Measurements from ENCODE around the gene CEP78. TPM values are rescaled to one million over a fixed set of nuclear protein-coding genes. Genes with fewer than 3 reads are reported as not detected.

CEP78 gene
- total RNA-seq, 5 donors from 2014 or later (not counting 1 experiment from before 2014, with no cell fraction given) = 23.2 to 37.4 (median 29.5) TPM

- Histone ChIP-seq H3K9me3 (no peaks in the 10 kb centered on the region), H3K27ac (ENCODE audit: low read length) (no peak overlapping the region), H3K27me3 (replicated peaks in 1 of 2; ENCODE audit: control insufficient read depth in 2 of 2, extremely low read depth in 1 of 2, insufficient read depth in 2 of 2, low read length in 1 of 2) (peaks cover 0 to 1% of the 10 kb centered on the region in 2 experiments), H3K4me3 (ENCODE audit: control insufficient read depth in 1 of 2, extremely low read depth in 1 of 2, low read length in 1 of 2) (no peak overlapping the region), H3K4me1 (ENCODE audit: control insufficient read depth in 1 of 2, extremely low read depth in 1 of 2, insufficient read depth in 2 of 2, low read length in 2 of 2) (peaks cover 0 to under 1% of the 10 kb centered on the region in 2 experiments), H3K36me3 (ENCODE audit: control insufficient read depth in 2 of 2, extremely low read depth in 1 of 2, insufficient read depth in 1 of 2, low read length in 1 of 2) (peaks cover 7 to 8% of the 10 kb centered on the region in 2 donors)
- CTCF ChIA-PET = no interaction called here
- H3K36me3 Mint-ChIP-seq = peaks cover 43% of the 10 kb centered on the region
- H3K27ac Mint-ChIP-seq = no peak overlapping the region
- peaks cover 0 to 2% (median under 1%) of the 10 kb centered on the region in 3 donors for H3K4me1 Mint-ChIP-seq
- POLR2A ChIA-PET = no interaction called here
- H3K27me3 Mint-ChIP-seq = no peaks in the 10 kb centered on the region
- H3K4me3 Mint-ChIP-seq = no peak overlapping the region
- ATAC-seq (replicated peaks in 1 of 4) (no peak), DNase-seq (no peak)
- WGBS (ENCODE audit: insufficient coverage) = 100% methylated on average over 1 of the region's 3 CpGs
- no peaks in the 10 kb centered on the region for H3K9me3 Mint-ChIP-seq
These were observed 67.6 kb downstream of the CEP78 start for GRCh38 chr9:78303377-78304062.

DNA sequence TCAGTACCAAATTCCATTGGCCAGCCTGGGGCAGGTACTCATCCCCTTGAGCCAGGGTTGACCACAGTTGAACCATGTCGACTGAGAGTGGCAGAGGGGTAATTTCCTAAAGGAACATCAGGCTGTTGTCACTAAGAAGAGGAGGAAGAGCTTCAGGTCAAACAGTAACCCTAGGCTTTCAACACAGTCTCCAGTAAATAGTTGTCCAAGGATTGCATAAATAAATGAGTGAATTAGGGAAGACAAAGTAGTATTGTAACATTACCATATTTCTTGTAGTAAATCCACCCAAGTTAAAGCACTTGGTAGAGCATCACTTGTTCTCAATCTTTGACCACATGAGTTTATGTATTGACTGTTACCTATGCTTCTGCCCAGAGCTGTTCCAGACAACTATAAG lies 68.5 kb downstream of the CEP78 start:
- H3K4me3 Mint-ChIP-seq = no peak overlapping the region
- ChIA-PET POLR2A (no interaction called here), CTCF (no interaction called here)
- Histone ChIP-seq H3K27ac (ENCODE audit: low read length) (no peak overlapping the region), H3K4me3 (ENCODE audit: control insufficient read depth in 1 of 2, extremely low read depth in 1 of 2, low read length in 1 of 2) (no peak overlapping the region), H3K36me3 (ENCODE audit: control insufficient read depth in 2 of 2, extremely low read depth in 1 of 2, insufficient read depth in 1 of 2, low read length in 1 of 2) (peaks cover 8 to 9% of the 10 kb centered on the region in 2 donors), H3K9me3 (no peaks in the 10 kb centered on the region), H3K27me3 (replicated peaks in 1 of 2; ENCODE audit: control insufficient read depth in 2 of 2, extremely low read depth in 1 of 2, insufficient read depth in 2 of 2, low read length in 1 of 2) (no peaks in the 10 kb centered on the region), H3K4me1 (ENCODE audit: control insufficient read depth in 1 of 2, extremely low read depth in 1 of 2, insufficient read depth in 2 of 2, low read length in 2 of 2) (no peaks in the 10 kb centered on the region)
- H3K4me1 Mint-ChIP-seq = no peaks in the 10 kb centered on the region
- no peak overlapping the region for H3K27ac Mint-ChIP-seq
- peaks cover 46% of the 10 kb centered on the region for H3K36me3 Mint-ChIP-seq
- no peaks in the 10 kb centered on the region for H3K27me3 Mint-ChIP-seq
- no CpG with 5 or more reads among the region's 1 CpG for WGBS (ENCODE audit: insufficient coverage)
- ATAC-seq (replicated peaks in 1 of 4) (no peak), DNase-seq (no peak)
- H3K9me3 Mint-ChIP-seq = no peaks in the 10 kb centered on the region

DNA sequence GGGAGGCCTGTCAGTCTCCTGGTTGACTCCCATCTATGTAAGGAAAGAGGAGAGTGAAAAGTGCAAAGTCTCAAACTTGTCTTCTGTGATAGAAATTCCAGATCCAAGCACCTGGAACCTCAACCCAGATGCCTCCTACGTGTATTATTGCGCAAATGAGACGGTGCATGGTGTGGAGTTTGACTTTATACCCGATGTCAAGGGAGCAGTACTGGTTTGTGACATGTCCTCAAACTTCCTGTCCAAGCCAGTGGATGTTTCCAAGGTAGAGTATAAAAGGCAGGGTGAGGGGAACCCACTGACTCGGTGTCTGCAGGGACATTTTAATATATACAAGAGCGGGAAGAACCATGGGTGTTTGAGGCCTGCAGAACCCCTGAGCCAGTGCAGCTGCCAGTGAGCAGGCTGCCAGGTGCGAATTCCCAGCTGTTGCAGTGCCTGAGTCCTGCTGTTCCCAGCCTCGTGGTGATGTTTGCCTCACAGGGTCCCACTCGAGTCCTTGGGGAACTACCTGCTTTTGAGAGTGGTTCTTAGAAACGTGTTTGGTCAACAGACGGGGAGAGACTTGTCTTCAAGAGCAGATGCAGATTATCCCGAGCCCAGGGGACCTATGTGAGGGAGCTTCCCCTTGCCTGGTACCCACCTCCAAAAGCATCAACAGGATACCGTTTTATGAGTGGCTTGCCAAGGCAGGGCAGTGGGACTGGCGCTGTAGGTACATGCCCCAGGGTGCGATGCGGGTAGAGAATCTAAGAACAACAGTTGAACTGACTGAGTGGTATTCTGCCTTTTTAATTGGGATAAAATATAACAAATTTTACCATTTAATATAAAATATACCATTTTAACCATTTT lies 70.6 kb downstream of the CEP78 start:
- Mint-ChIP-seq H3K9me3 (no peaks in the 10 kb centered on the region), H3K27me3 (no peaks in the 10 kb centered on the region), H3K27ac (no peak overlapping the region), H3K36me3 (peaks cover 53% of the 10 kb centered on the region), H3K4me1 (no peaks in the 10 kb centered on the region), H3K4me3 (no peak overlapping the region)
- POLR2A ChIA-PET = no interaction called here
- no peak for ATAC-seq (replicated peaks in 1 of 4)
- Histone ChIP-seq H3K4me1 (ENCODE audit: control insufficient read depth in 1 of 2, extremely low read depth in 1 of 2, insufficient read depth in 2 of 2, low read length in 2 of 2) (no peaks in the 10 kb centered on the region), H3K9me3 (no peaks in the 10 kb centered on the region), H3K27me3 (replicated peaks in 1 of 2; ENCODE audit: control insufficient read depth in 2 of 2, extremely low read depth in 1 of 2, insufficient read depth in 2 of 2, low read length in 1 of 2) (no peaks in the 10 kb centered on the region), H3K36me3 (ENCODE audit: control insufficient read depth in 2 of 2, extremely low read depth in 1 of 2, insufficient read depth in 1 of 2, low read length in 1 of 2) (peaks cover 10 to 20% of the 10 kb centered on the region in 2 donors), H3K4me3 (ENCODE audit: control insufficient read depth in 1 of 2, extremely low read depth in 1 of 2, low read length in 1 of 2) (no peak overlapping the region), H3K27ac (ENCODE audit: low read length) (no peak overlapping the region)
- DNase-seq = no peak
- WGBS (ENCODE audit: insufficient coverage) = 85% methylated on average over 9 of the region's 16 CpGs
- CTCF ChIA-PET = no interaction called here

- H3K9me3 ChIP-seq = no peaks in the 10 kb centered on the region
- Mint-ChIP-seq H3K9me3 (no peaks in the 10 kb centered on the region), H3K27ac (no peak overlapping the region), H3K27me3 (no peaks in the 10 kb centered on the region), H3K4me3 (no peak overlapping the region), H3K36me3 (peaks cover 47% of the 10 kb centered on the region), H3K4me1 (no peaks in the 10 kb centered on the region)
- no peaks in the 10 kb centered on the region for H3K27me3 ChIP-seq (replicated peaks in 1 of 2; ENCODE audit: control insufficient read depth in 2 of 2, extremely low read depth in 1 of 2, insufficient read depth in 2 of 2, low read length in 1 of 2)
- H3K27ac ChIP-seq (ENCODE audit: low read length) = no peak overlapping the region
- no peaks in the 10 kb centered on the region for H3K4me1 ChIP-seq (ENCODE audit: control insufficient read depth in 1 of 2, extremely low read depth in 1 of 2, insufficient read depth in 2 of 2, low read length in 2 of 2)
- ChIA-PET POLR2A (no interaction called here), CTCF (no interaction called here)
- peaks cover 10 to 20% of the 10 kb centered on the region in 2 donors for H3K36me3 ChIP-seq (ENCODE audit: control insufficient read depth in 2 of 2, extremely low read depth in 1 of 2, insufficient read depth in 1 of 2, low read length in 1 of 2)
- no peak for ATAC-seq (replicated peaks in 1 of 4)
- H3K4me3 ChIP-seq (ENCODE audit: control insufficient read depth in 1 of 2, extremely low read depth in 1 of 2, low read length in 1 of 2) = no peak overlapping the region
- no CpG with 5 or more reads among the region's 2 CpGs for WGBS (ENCODE audit: insufficient coverage)
- no peak for DNase-seq
These were observed 71.5 kb downstream of the CEP78 start for GRCh38 chr9:78307360-78307759.

DNA sequence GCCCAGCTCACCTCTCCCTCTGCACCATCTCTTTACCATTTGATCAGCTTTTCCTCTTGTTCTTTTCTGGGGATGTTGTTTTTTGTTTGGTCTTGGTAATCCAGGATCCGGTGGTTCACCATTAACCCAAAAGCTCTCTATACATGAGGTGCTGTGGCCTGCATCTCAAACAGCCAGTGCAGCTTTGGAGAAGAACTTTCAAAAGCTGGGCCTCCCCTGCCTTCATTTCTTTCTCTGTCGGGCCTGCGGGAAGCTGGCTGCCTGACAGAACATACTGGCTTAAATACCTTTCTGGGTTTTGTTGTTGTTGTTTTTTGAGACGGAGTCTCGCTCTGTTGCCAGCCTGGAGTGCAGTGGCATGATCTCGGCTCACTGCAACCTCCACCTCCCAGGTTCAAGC lies 73.2 kb downstream of the CEP78 start:
- DNase-seq (no peak), ATAC-seq (replicated peaks in 1 of 4) (no peak)
- Mint-ChIP-seq H3K27me3 (no peaks in the 10 kb centered on the region), H3K9me3 (no peaks in the 10 kb centered on the region), H3K36me3 (peaks cover 47% of the 10 kb centered on the region), H3K4me3 (no peak overlapping the region), H3K4me1 (no peaks in the 10 kb centered on the region), H3K27ac (no peak overlapping the region)
- Histone ChIP-seq H3K4me3 (ENCODE audit: control insufficient read depth in 1 of 2, extremely low read depth in 1 of 2, low read length in 1 of 2) (no peak overlapping the region), H3K27ac (ENCODE audit: low read length) (no peak overlapping the region), H3K4me1 (ENCODE audit: control insufficient read depth in 1 of 2, extremely low read depth in 1 of 2, insufficient read depth in 2 of 2, low read length in 2 of 2) (no peaks in the 10 kb centered on the region), H3K36me3 (ENCODE audit: control insufficient read depth in 2 of 2, extremely low read depth in 1 of 2, insufficient read depth in 1 of 2, low read length in 1 of 2) (peaks cover 10 to 20% of the 10 kb centered on the region in 2 donors), H3K27me3 (replicated peaks in 1 of 2; ENCODE audit: control insufficient read depth in 2 of 2, extremely low read depth in 1 of 2, insufficient read depth in 2 of 2, low read length in 1 of 2) (no peaks in the 10 kb centered on the region), H3K9me3 (no peaks in the 10 kb centered on the region)
- ChIA-PET POLR2A (no interaction called here), CTCF (no interaction called here)
- WGBS (ENCODE audit: insufficient coverage) = no CpG with 5 or more reads among the region's 6 CpGs

- H3K27ac Mint-ChIP-seq = no peak overlapping the region
- Histone ChIP-seq H3K4me3 (ENCODE audit: control insufficient read depth in 1 of 2, extremely low read depth in 1 of 2, low read length in 1 of 2) (no peak overlapping the region), H3K27me3 (replicated peaks in 1 of 2; ENCODE audit: control insufficient read depth in 2 of 2, extremely low read depth in 1 of 2, insufficient read depth in 2 of 2, low read length in 1 of 2) (no peaks in the 10 kb centered on the region), H3K4me1 (ENCODE audit: control insufficient read depth in 1 of 2, extremely low read depth in 1 of 2, insufficient read depth in 2 of 2, low read length in 2 of 2) (no peaks in the 10 kb centered on the region), H3K27ac (ENCODE audit: low read length) (no peak overlapping the region), H3K9me3 (no peaks in the 10 kb centered on the region), H3K36me3 (ENCODE audit: control insufficient read depth in 2 of 2, extremely low read depth in 1 of 2, insufficient read depth in 1 of 2, low read length in 1 of 2) (peaks cover 5 to 12% of the 10 kb centered on the region in 2 donors)
- no peaks in the 10 kb centered on the region for H3K27me3 Mint-ChIP-seq
- H3K4me3 Mint-ChIP-seq = no peak overlapping the region
- peaks cover 32% of the 10 kb centered on the region for H3K36me3 Mint-ChIP-seq
- 95% methylated on average over 5 of the region's 5 CpGs for WGBS (ENCODE audit: insufficient coverage)
- DNase-seq = no peak
- H3K9me3 Mint-ChIP-seq = no peaks in the 10 kb centered on the region
- no peaks in the 10 kb centered on the region for H3K4me1 Mint-ChIP-seq
- CTCF ChIA-PET = interaction anchor here in 1 of 2 donors (0.6 kb wide), 1 partner anchor 11 kb away, joined by 3 read pairs; no protein-coding TSS in a partner anchor
- POLR2A ChIA-PET = no interaction called here
- no peak for ATAC-seq (replicated peaks in 1 of 4)
These were observed 75.2 kb downstream of the CEP78 start for GRCh38 chr9:78311075-78311474.
